HepG2 (cell line): ENCODE data around the gene TNP2. TPM values are rescaled to one million over a fixed set of nuclear protein-coding genes. Genes with fewer than 3 reads are reported as not detected.

Source experiments
- ARHGAP35 ChIP-seq: sonication (generic); formaldehyde crosslinking; IDR thresholded peaks from 2 replicates; pipeline ENCODE4 v1.9.0; 2022; ENCODE audit warnings: mild to moderate bottlenecking, inconsistent platforms, moderate library complexity, missing genetic modification reagents, borderline replicate concordance
- BRD4 ChIP-seq: sonication (generic); formaldehyde crosslinking; IDR thresholded peaks from 2 replicates; pipeline ENCODE4 v1.4.0; 2020; ENCODE audit warnings: missing genetic modification reagents
- EP300 ChIP-seq, 3 experiments: sonication (generic) in 1 of 3; formaldehyde crosslinking in 1 of 3; IDR thresholded peaks; 2 replicates each; pipeline versions ENCODE4 v1.5.1 to v1.6.1; 2011 to 2020; ENCODE audit warnings: low read depth in 2 of 3, low read length in 2 of 3, borderline replicate concordance in 1 of 3, improper control_type of control experiment in 1 of 3, mild to moderate bottlenecking in 1 of 3, missing genetic modification reagents in 1 of 3, moderate library complexity in 1 of 3
- ERF ChIP-seq: IDR thresholded peaks from 2 replicates; pipeline ENCODE4 v1.6.1; 2018; ENCODE audit warnings: missing biosample characterization, missing genetic modification reagents
- GMEB2 ChIP-seq: IDR thresholded peaks from 2 replicates; pipeline ENCODE4 v1.6.1; 2016; ENCODE audit warnings: missing biosample characterization, missing genetic modification reagents, low read depth
- IRF2 ChIP-seq: IDR thresholded peaks from 2 replicates; pipeline ENCODE4 v1.6.1; 2018; ENCODE audit warnings: missing genetic modification reagents, missing compliant biosample characterization
- JUND ChIP-seq: sonication (generic); formaldehyde crosslinking; IDR thresholded peaks from 2 replicates; pipeline ENCODE4 v1.8.0; 2022; ENCODE audit warnings: mild to moderate bottlenecking, missing genetic modification reagents
- MAFK ChIP-seq, 2 experiments: IDR thresholded peaks in 1 of 2; conservative IDR thresholded peaks in 1 of 2; 2 replicates each; pipeline ENCODE4 v1.6.1; 2011; ENCODE audit warnings: improper control_type of control experiment in 2 of 2, low read length in 2 of 2
- MED1 ChIP-seq: sonication (generic); formaldehyde crosslinking; IDR thresholded peaks from 2 replicates; pipeline ENCODE4 v1.4.0; 2020; ENCODE audit warnings: missing genetic modification reagents
- MYPOP ChIP-seq: sonication (generic); formaldehyde crosslinking; IDR thresholded peaks from 2 replicates; pipeline ENCODE4 v1.8.1; 2023; ENCODE audit warnings: mild to moderate bottlenecking, moderate library complexity, missing genetic modification reagents
- NR3C1 ChIP-seq: sonication (generic); formaldehyde crosslinking; IDR thresholded peaks from 2 replicates; pipeline ENCODE4 v1.4.0; 2020; ENCODE audit warnings: missing genetic modification reagents
- RFXANK ChIP-seq: IDR thresholded peaks from 2 replicates; pipeline ENCODE4 v1.6.1; 2016
- SATB2 ChIP-seq: sonication (generic); formaldehyde crosslinking; IDR thresholded peaks from 2 replicates; pipeline ENCODE4 v1.5.0; 2020; ENCODE audit warnings: missing genetic modification reagents
- SP1 ChIP-seq, 2 experiments: fragments of 450-650 bp in 1 of 2; sonication (generic) in 1 of 2; formaldehyde crosslinking in 1 of 2; IDR thresholded peaks; 2 replicates each; pipeline versions ENCODE4 v1.4.0 to v1.6.1; 2016 to 2020; ENCODE audit warnings: missing genetic modification reagents in 1 of 2
- TBP ChIP-seq: sonication (generic); formaldehyde crosslinking; IDR thresholded peaks from 2 replicates; pipeline ENCODE4 v1.5.0; 2020; ENCODE audit warnings: missing genetic modification reagents
- WIZ ChIP-seq: sonication (generic); formaldehyde crosslinking; IDR thresholded peaks from 2 replicates; pipeline ENCODE4 v1.5.1; 2020; ENCODE audit warnings: mild to moderate bottlenecking, missing genetic modification reagents
- ZBTB8A ChIP-seq: sonication (generic); formaldehyde crosslinking; IDR thresholded peaks from 2 replicates; pipeline ENCODE4 v1.4.0; 2020; ENCODE audit warnings: mild to moderate bottlenecking, low read depth, missing genetic modification reagents, borderline replicate concordance
- ZFP82 ChIP-seq: sonication (generic); formaldehyde crosslinking; IDR thresholded peaks from 2 replicates; pipeline ENCODE4 v1.5.1; 2020; ENCODE audit warnings: mild to moderate bottlenecking, missing genetic modification reagents, borderline replicate concordance
- ZHX1 ChIP-seq: sonication (generic); formaldehyde crosslinking; IDR thresholded peaks from 2 replicates; pipeline ENCODE4 v1.8.1; 2022; ENCODE audit warnings: low read depth, mild to moderate bottlenecking, missing genetic modification reagents
- ZNF431 ChIP-seq: sonication (generic); formaldehyde crosslinking; IDR thresholded peaks from 2 replicates; pipeline ENCODE4 v1.9.0; 2022; ENCODE audit warnings: missing genetic modification reagents, low read depth, mild to moderate bottlenecking, borderline replicate concordance
- ZNF7 ChIP-seq: IDR thresholded peaks from 2 replicates; pipeline ENCODE4 v1.6.1; 2016; ENCODE audit warnings: missing biosample characterization, missing genetic modification reagents
- ZNF772 ChIP-seq: sonication (generic); formaldehyde crosslinking; IDR thresholded peaks from 2 replicates; pipeline ENCODE4 v1.5.0; 2020; ENCODE audit warnings: mild to moderate bottlenecking, missing genetic modification reagents
- ZNF891 ChIP-seq: sonication (generic); formaldehyde crosslinking; IDR thresholded peaks from 2 replicates; pipeline ENCODE4 v1.5.0; 2020; ENCODE audit warnings: mild to moderate bottlenecking, missing genetic modification reagents
- polyA plus RNA-seq, 8 experiments: library from polyadenylated mRNA; depleted of rRNA in 3 of 8; stranded (reverse) in 7 of 8; unstranded in 1 of 8; fragments of >200 nt; fragmentation: Illumina TruSeq in 4 of 8; extraction: Trizol in 4 of 8; gene quantifications; 2 replicates each; pipeline versions ENCODE4 v1.2.1 to v1.2.3, GENCODE V29; 2011 to 2016; ENCODE audit warnings: low read depth in 4 of 8, missing spikeins in 1 of 8, mixed read lengths in 1 of 8; ENCODE audit not compliant: insufficient read depth in 1 of 8
- total RNA-seq, 5 experiments: library from RNA; depleted of rRNA; stranded (reverse); fragments of >200 nt; fragmentation: Illumina TruSeq; extraction: Trizol; gene quantifications; 2 replicates each; pipeline ENCODE4 v1.2.3, GENCODE V29; 2016; ENCODE audit warnings: low read depth in 1 of 5

Gene TNP2
- total and polyA plus RNA-seq, 2 of the 13 experiments (the other 11 are each of a cell fraction or from before 2014, with no cell fraction given) = not detected

GRCh38 chr16:11273721-11274324 lies 4.7 kb upstream of the TNP2 start (continued):
- TF ChIP-seq GMEB2 (CRISPR knock-in tag) = no peak
- TF ChIP-seq ARHGAP35 (CRISPR knock-in tag) = no peak
- TF ChIP-seq RFXANK (CRISPR knock-in tag) = no peak
- TF ChIP-seq EP300 (IDR thresholded peaks at IDR 0.05; ENCODE audit: low read depth in 2 of 2, low read length in 2 of 2) = peak; percentile 11 to 68; a peak in 2 of 4 replicates
- TF ChIP-seq EP300 (CRISPR knock-in tag; IDR thresholded peaks at IDR 0.05; ENCODE audit: borderline replicate concordance) = 0 out of 2 replicates have a peak, but pooled peaks have one; percentile 31
- TF ChIP-seq NR3C1 (CRISPR knock-in tag) = no peak
- peak; percentile 64; the same call in 1 of the 2 replicates for TF ChIP-seq MED1 (CRISPR knock-in tag)
- TF ChIP-seq ZNF891 (CRISPR knock-in tag) = no peak
- TF ChIP-seq MAFK (conservative IDR thresholded peaks at IDR 0.05 in 1 of 2, IDR thresholded peaks at IDR 0.05 in 1 of 2; ENCODE audit: low read length in 2 of 2) = no peak
- TF ChIP-seq BRD4 (CRISPR knock-in tag) = peak; percentile 82
- TF ChIP-seq ZHX1 (CRISPR knock-in tag) = no peak
- 0 out of 2 replicates have a peak, but pooled peaks have one; percentile 61 for TF ChIP-seq MYPOP (CRISPR knock-in tag)
- TF ChIP-seq ZBTB8A (CRISPR knock-in tag) = no peak
- TF ChIP-seq ZNF772 = no peak
- no peak for TF ChIP-seq ERF (CRISPR knock-in tag)
- TF ChIP-seq WIZ (CRISPR knock-in tag) = no peak; the same call in 1 of the 2 replicates
- TF ChIP-seq SP1 (IDR thresholded peaks at IDR 0.05) = no peak
- TF ChIP-seq SP1 (CRISPR knock-in tag; IDR thresholded peaks at IDR 0.05) = no peak
- no peak for TF ChIP-seq JUND (CRISPR knock-in tag)
- TF ChIP-seq ZNF431 (CRISPR knock-in tag) = no peak
- no peak for TF ChIP-seq IRF2 (CRISPR knock-in tag)
- no peak for TF ChIP-seq TBP (CRISPR knock-in tag)
- TF ChIP-seq ZFP82 (CRISPR knock-in tag) = no peak
- TF ChIP-seq ZNF7 (CRISPR knock-in tag) = no peak; the same call in 1 of the 2 replicates
- TF ChIP-seq SATB2 (CRISPR knock-in tag) = no peak
